ENCODE measurements around the gene ATAD2B. TPM values are rescaled to one million over a fixed set of nuclear protein-coding genes. Genes with fewer than 3 reads are reported as not detected.

ATAD2B gene
- total RNA-seq, 1 experiment from 2014 or later = 28.5 TPM

DNA sequence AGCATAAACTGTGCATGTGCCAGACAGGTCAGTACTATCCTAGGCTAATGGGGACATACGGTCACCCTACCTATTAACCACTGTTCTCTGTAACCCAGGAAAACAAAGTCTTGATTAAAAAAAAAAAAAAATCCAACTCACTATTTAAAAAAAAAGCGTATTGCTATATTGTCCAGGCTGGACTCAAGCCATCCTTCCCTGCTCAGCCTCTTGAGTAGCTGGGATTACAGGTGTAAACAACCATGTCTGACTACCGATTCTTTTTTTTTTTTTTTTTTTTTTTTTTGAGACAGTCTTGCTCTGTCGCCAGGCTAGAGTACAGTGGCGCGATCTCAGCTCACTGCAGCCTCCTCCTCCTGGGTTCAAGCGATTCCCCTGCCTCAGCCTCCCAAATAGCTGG is 11.6 kb downstream of the ATAD2B start:
- ChIA-PET CTCF (no interaction called here), POLR2A (ENCODE audit: low non-redundant PET) (no interaction called here)
- intact Hi-C loops (cut with micrococcal nuclease; ENCODE audit: unreplicated experiment) = no loop called here
- no peak overlapping the region for H3K4me3 ChIP-seq (ENCODE audit: low read depth, low read length, poor library complexity, severe bottlenecking)
- H3K9me3 ChIP-seq (ENCODE audit: low read depth, low read length, poor library complexity, severe bottlenecking) = no peaks in the 10 kb centered on the region
- no peak for DNase-seq (ENCODE audit: low spot score)
- no peaks in the 10 kb centered on the region for H3K27me3 ChIP-seq (replicated peaks; ENCODE audit: insufficient read depth, low read depth, low read length, poor library complexity)
- H3K4me1 ChIP-seq (ENCODE audit: insufficient read depth, low read length, poor library complexity, severe bottlenecking) = peaks cover 15% of the 10 kb centered on the region
- BruUV-seq (replicated peaks) = no TSS peak
- no peak overlapping the region for H3K27ac ChIP-seq (ENCODE audit: low read depth, low read length, poor library complexity, severe bottlenecking)
- H3K36me3 ChIP-seq (ENCODE audit: insufficient read depth, low read length, poor library complexity, severe bottlenecking) = no peaks in the 10 kb centered on the region
- TF ChIP-seq, protein P1, sequence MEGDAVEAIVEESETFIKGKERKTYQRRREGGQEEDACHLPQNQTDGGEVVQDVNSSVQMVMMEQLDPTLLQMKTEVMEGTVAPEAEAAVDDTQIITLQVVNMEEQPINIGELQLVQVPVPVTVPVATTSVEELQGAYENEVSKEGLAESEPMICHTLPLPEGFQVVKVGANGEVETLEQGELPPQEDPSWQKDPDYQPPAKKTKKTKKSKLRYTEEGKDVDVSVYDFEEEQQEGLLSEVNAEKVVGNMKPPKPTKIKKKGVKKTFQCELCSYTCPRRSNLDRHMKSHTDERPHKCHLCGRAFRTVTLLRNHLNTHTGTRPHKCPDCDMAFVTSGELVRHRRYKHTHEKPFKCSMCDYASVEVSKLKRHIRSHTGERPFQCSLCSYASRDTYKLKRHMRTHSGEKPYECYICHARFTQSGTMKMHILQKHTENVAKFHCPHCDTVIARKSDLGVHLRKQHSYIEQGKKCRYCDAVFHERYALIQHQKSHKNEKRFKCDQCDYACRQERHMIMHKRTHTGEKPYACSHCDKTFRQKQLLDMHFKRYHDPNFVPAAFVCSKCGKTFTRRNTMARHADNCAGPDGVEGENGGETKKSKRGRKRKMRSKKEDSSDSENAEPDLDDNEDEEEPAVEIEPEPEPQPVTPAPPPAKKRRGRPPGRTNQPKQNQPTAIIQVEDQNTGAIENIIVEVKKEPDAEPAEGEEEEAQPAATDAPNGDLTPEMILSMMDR (conservative IDR thresholded peaks at IDR 0.05; ENCODE audit: low read depth, low read length) = no peak
- no peak for TF ChIP-seq EZH2 (IDR thresholded peaks at IDR 0.05; ENCODE audit: borderline replicate concordance, low read depth, low read length, poor library complexity, severe bottlenecking)

DNA sequence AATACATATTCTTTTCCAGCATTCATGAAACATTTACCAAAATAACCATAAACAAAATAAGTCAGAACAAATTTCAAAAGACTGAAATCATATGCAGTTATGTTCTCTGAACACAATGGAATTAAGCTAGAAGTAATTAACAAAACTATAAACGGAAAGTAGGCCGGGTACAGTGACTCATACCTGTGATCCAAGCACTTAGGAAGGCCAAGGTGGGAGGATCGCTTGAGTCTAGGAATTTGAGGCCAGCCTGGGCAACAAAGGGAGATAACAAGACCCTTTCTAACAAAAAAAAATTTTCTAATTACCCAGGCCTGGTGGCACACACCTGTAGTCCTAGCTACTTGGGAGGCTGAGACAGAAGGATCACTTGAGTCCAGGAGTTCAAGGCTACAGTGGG is 14.9 kb downstream of the ATAD2B start:
- no peaks in the 10 kb centered on the region for H3K9me3 ChIP-seq (ENCODE audit: low read depth, low read length, poor library complexity, severe bottlenecking)
- ChIA-PET POLR2A (ENCODE audit: low non-redundant PET) (no interaction called here), CTCF (interaction anchor here (0.6 to 0.7 kb wide), 2 partner anchors 15 to 83 kb away, joined by 3 read pairs; partner anchors contain the start of gene ATAD2B)
- no peak for DNase-seq (ENCODE audit: low spot score)
- no peak overlapping the region for H3K4me3 ChIP-seq (ENCODE audit: low read depth, low read length, poor library complexity, severe bottlenecking)
- BruUV-seq (replicated peaks) = no TSS peak
- H3K27me3 ChIP-seq (replicated peaks; ENCODE audit: insufficient read depth, low read depth, low read length, poor library complexity) = no peaks in the 10 kb centered on the region
- TF ChIP-seq EZH2 (IDR thresholded peaks at IDR 0.05; ENCODE audit: borderline replicate concordance, low read depth, low read length, poor library complexity, severe bottlenecking) = no peak
- TF ChIP-seq, protein P1 (conservative IDR thresholded peaks at IDR 0.05; ENCODE audit: low read depth, low read length) = no peak
- intact Hi-C loops (cut with micrococcal nuclease; ENCODE audit: unreplicated experiment) = no loop called here
- no peak overlapping the region for H3K27ac ChIP-seq (ENCODE audit: low read depth, low read length, poor library complexity, severe bottlenecking)
- H3K4me1 ChIP-seq (ENCODE audit: insufficient read depth, low read length, poor library complexity, severe bottlenecking) = peaks cover 14% of the 10 kb centered on the region
- no peaks in the 10 kb centered on the region for H3K36me3 ChIP-seq (ENCODE audit: insufficient read depth, low read length, poor library complexity, severe bottlenecking)

DNA sequence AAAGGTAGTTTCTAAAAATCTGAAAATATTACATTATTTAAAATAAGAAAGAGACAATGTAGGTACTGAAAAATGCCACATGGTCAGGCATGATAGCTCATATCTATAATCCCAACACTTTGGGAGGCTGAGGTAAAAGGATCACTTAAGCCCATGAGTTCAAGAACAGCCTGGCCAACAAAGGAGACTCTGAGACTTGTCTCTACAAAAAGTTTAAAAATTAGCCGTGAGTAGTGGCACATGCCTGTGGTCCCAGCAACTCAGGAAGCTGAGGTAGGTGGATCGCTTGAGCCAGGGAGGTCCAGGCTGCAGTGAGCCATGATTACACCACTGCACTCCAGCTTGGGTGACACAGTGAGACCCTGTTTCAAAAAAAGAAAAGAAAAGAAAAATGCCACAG is 21.8 kb downstream of the ATAD2B start:
- CTCF ChIA-PET = no interaction called here
- no peak overlapping the region for H3K4me3 ChIP-seq (ENCODE audit: low read depth, low read length, poor library complexity, severe bottlenecking)
- H3K27me3 ChIP-seq (replicated peaks; ENCODE audit: insufficient read depth, low read depth, low read length, poor library complexity) = no peaks in the 10 kb centered on the region
- no peak for DNase-seq (ENCODE audit: low spot score)
- TF ChIP-seq EZH2 (IDR thresholded peaks at IDR 0.05; ENCODE audit: borderline replicate concordance, low read depth, low read length, poor library complexity, severe bottlenecking) = no peak
- TF ChIP-seq, protein P1 (conservative IDR thresholded peaks at IDR 0.05; ENCODE audit: low read depth, low read length) = no peak
- BruUV-seq (replicated peaks) = no TSS peak
- no peaks in the 10 kb centered on the region for H3K36me3 ChIP-seq (ENCODE audit: insufficient read depth, low read length, poor library complexity, severe bottlenecking)
- intact Hi-C loops (cut with micrococcal nuclease; ENCODE audit: unreplicated experiment) = no loop called here
- H3K9me3 ChIP-seq (ENCODE audit: low read depth, low read length, poor library complexity, severe bottlenecking) = no peaks in the 10 kb centered on the region
- peaks cover 24% of the 10 kb centered on the region for H3K4me1 ChIP-seq (ENCODE audit: insufficient read depth, low read length, poor library complexity, severe bottlenecking)
- H3K27ac ChIP-seq (ENCODE audit: low read depth, low read length, poor library complexity, severe bottlenecking) = no peak overlapping the region
- POLR2A ChIA-PET (ENCODE audit: low non-redundant PET) = interaction anchor here (0.5 to 0.6 kb wide), 2 partner anchors 80 to 239 kb away, joined by 3 to 9 read pairs; no protein-coding TSS in a partner anchor

All from A673 (cell line).